ENCODE data around the gene LRRN4CL.
A peak's percentile ranks its signal among the peaks of the same experiment; 100 is the strongest.
"Not testable (repeated sequence)": the region's sequence is repeated elsewhere in the genome, so short reads cannot be mapped to it uniquely, and the experiment has no call there.

Gene LRRN4CL

GRCh38 chr11:62689421-62690183 lies at the start of gene LRRN4CL:
TSS of gene LRRN4CL (minus strand) at chr11:62689530. CDS start at chr11:62688508, 1,022 bp downstream.
- no peak for DNase-seq (ENCODE audit: low spot score)

- no peak for DNase-seq (ENCODE audit: low spot score)
Observed at GRCh38 chr11:62737196-62737595, 47.9 kb upstream of the LRRN4CL start.

- DNase-seq (ENCODE audit: low spot score): peak; percentile 62
Observed at GRCh38 chr11:62732830-62733229, 43.5 kb upstream of the LRRN4CL start.

GRCh38 chr11:62730076-62730475 lies 40.7 kb upstream of the LRRN4CL start:
- not testable (repeated sequence) for DNase-seq (ENCODE audit: low spot score)

GRCh38 chr11:62728171-62728988 lies 39.0 kb upstream of the LRRN4CL start, which contains the start of gene TTC9C:
TSS of gene TTC9C (plus strand) at chr11:62728486. CDS start at chr11:62728849, 363 bp downstream.
- DNase-seq (ENCODE audit: low spot score): peak; percentile 92

- DNase-seq (ENCODE audit: low spot score): peak; percentile 99
Observed at GRCh38 chr11:62727872-62728170, 38.5 kb upstream of the LRRN4CL start.

GRCh38 chr11:62727165-62727871 lies 38.0 kb upstream of the LRRN4CL start, which contains the start of gene HNRNPUL2:
TSS of gene HNRNPUL2 (minus strand) at chr11:62727457. CDS start at chr11:62727156, 301 bp downstream.
- peak; percentile 98 for DNase-seq (ENCODE audit: low spot score)

GRCh38 chr11:62726915-62727164 lies 37.5 kb upstream of the LRRN4CL start:
- no peak for DNase-seq (ENCODE audit: low spot score)

GRCh38 chr11:62726156-62726914 lies 37.0 kb upstream of the LRRN4CL start:
- no peak for DNase-seq (ENCODE audit: low spot score)

GRCh38 chr11:62725646-62726045 lies 36.3 kb upstream of the LRRN4CL start:
- no peak for DNase-seq (ENCODE audit: low spot score)

GRCh38 chr11:62724171-62724570 lies 34.8 kb upstream of the LRRN4CL start:
- DNase-seq (ENCODE audit: low spot score): no peak

- DNase-seq (ENCODE audit: low spot score): no peak
Observed at GRCh38 chr11:62721994-62722393, 32.7 kb upstream of the LRRN4CL start.

- no peak for DNase-seq (ENCODE audit: low spot score)
Observed at GRCh38 chr11:62719302-62719978, 30.1 kb upstream of the LRRN4CL start.

- no peak for DNase-seq (ENCODE audit: low spot score)
Observed at GRCh38 chr11:62716816-62717215, 27.5 kb upstream of the LRRN4CL start.

GRCh38 chr11:62716206-62716605 lies 26.9 kb upstream of the LRRN4CL start:
- DNase-seq (ENCODE audit: low spot score): no peak

- no peak for DNase-seq (ENCODE audit: low spot score)
Observed at GRCh38 chr11:62715150-62716130, 26.1 kb upstream of the LRRN4CL start.

- DNase-seq (ENCODE audit: low spot score): no peak
Observed at GRCh38 chr11:62713343-62713742, 24.0 kb upstream of the LRRN4CL start.

GRCh38 chr11:62712861-62713260 lies 23.5 kb upstream of the LRRN4CL start:
- DNase-seq (ENCODE audit: low spot score): no peak

- DNase-seq (ENCODE audit: low spot score): no peak
Observed at GRCh38 chr11:62712276-62712812, 23.0 kb upstream of the LRRN4CL start.

GRCh38 chr11:62710001-62710345 lies 20.6 kb upstream of the LRRN4CL start:
- no peak for DNase-seq (ENCODE audit: low spot score)
